Measurements from ENCODE around the gene SBF2.

Gene SBF2

DNA sequence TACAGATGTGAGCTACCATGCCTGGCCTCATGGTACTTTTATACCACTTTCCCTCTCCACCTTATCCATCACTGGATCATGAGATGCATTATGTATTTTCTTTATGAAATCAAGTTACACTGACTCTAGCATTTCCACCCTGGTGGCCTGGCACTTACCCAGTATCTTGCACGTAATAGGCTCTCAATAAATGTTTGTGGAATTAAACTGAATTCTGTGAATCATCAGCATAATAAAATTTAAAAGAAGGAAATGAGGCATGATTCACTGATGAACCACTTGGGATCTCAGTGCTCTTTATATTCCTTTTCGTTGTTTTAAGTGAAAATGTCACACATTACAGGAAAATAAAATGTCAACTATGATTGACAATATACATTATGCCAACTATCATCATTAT, 35.9 kb upstream of the SBF2 start:
- no peaks in the 10 kb centered on the region for H3K36me3 ChIP-seq (replicated peaks in 1 of 2; ENCODE audit: control insufficient read depth in 2 of 2, insufficient read depth in 2 of 2, low read length in 2 of 2)
- H2BK5ac ChIP-seq (ENCODE audit: low read length) = no peak overlapping the region
- no peaks in the 10 kb centered on the region for H3K79me1 ChIP-seq (ENCODE audit: low read depth, low read length)
- H4K91ac ChIP-seq (ENCODE audit: low read depth, low read length, poor library complexity) = no peak overlapping the region
- H3K9me3 ChIP-seq (replicated peaks in 1 of 2; ENCODE audit: control insufficient read depth in 2 of 2, insufficient read depth in 1 of 2, low read depth in 1 of 2, low read length in 2 of 2) = no peaks in the 10 kb centered on the region
- H3K18ac ChIP-seq (ENCODE audit: low read length) = no peak overlapping the region
- H3K4ac ChIP-seq (ENCODE audit: low read length) = no peak overlapping the region
- no peak overlapping the region for H3K23ac ChIP-seq (ENCODE audit: low read depth, low read length, poor library complexity)
- H3K14ac ChIP-seq (ENCODE audit: low read length) = no peak overlapping the region
- no peak overlapping the region for H3K27ac ChIP-seq (replicated peaks; ENCODE audit: low read length)
- H2AK5ac ChIP-seq (ENCODE audit: low read depth, low read length) = no peak overlapping the region
- no peak overlapping the region for H3K4me3 ChIP-seq (ENCODE audit: low read length in 2 of 2)
- no peak overlapping the region for H3K4me2 ChIP-seq (ENCODE audit: insufficient read depth, low read length, poor library complexity, severe bottlenecking)
- no peak overlapping the region for H2BK120ac ChIP-seq (ENCODE audit: low read depth, low read length)
- WGBS, 2 donors (ENCODE audit: extremely low coverage in 2 of 2, insufficient read length in 2 of 2, insufficient replicate concordance in 1 of 2) = no CpG with 5 or more reads among the region's 2 CpGs
- H4K8ac ChIP-seq (ENCODE audit: low read depth, low read length) = no peak overlapping the region
- H2BK15ac ChIP-seq (ENCODE audit: low read length) = no peak overlapping the region
- no peaks in the 10 kb centered on the region for H3K27me3 ChIP-seq (ENCODE audit: control insufficient read depth in 3 of 3, insufficient read depth in 3 of 3, low read depth in 1 of 3, low read length in 3 of 3)
- H3K4me1 ChIP-seq (ENCODE audit: control insufficient read depth in 2 of 2, insufficient read depth in 1 of 2, low read depth in 1 of 2, low read length in 2 of 2) = no peaks in the 10 kb centered on the region
- H2AFZ ChIP-seq (ENCODE audit: low read length) = no peak overlapping the region
- no peak overlapping the region for H2BK12ac ChIP-seq (ENCODE audit: low read length)
- H3K9ac ChIP-seq (ENCODE audit: low read depth, low read length, poor library complexity) = no peak overlapping the region
- no peak for DNase-seq (ENCODE audit: low spot score)

DNA sequence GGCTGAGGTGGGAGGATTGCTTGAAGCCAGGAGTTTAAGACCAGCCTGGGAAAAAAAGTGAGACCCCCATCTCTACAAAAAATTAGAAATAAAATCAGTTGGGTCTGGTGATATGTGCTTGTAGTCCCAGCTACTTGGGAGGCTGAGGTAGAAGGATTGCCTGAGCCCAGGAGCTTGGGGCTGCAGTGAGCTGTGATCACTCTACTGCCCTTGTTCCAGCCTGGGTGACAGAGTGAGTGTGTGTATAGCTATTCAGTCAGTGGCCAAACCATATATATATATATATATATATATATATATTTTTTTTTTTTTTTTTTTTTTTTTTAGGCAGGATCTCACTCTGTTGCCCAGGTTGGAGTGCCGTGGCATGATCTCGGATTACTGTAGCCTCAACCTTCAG, 35.3 kb upstream of the SBF2 start:
- no peak overlapping the region for H4K8ac ChIP-seq (ENCODE audit: low read depth, low read length)
- H3K14ac ChIP-seq (ENCODE audit: low read length) = no peak overlapping the region
- H3K18ac ChIP-seq (ENCODE audit: low read length) = no peak overlapping the region
- H3K4ac ChIP-seq (ENCODE audit: low read length) = no peak overlapping the region
- DNase-seq (ENCODE audit: low spot score) = no peak
- H2AFZ ChIP-seq (ENCODE audit: low read length) = no peak overlapping the region
- H3K4me2 ChIP-seq (ENCODE audit: insufficient read depth, low read length, poor library complexity, severe bottlenecking) = no peak overlapping the region
- H2AK5ac ChIP-seq (ENCODE audit: low read depth, low read length) = no peak overlapping the region
- no peak overlapping the region for H2BK12ac ChIP-seq (ENCODE audit: low read length)
- no peaks in the 10 kb centered on the region for H3K4me1 ChIP-seq (ENCODE audit: control insufficient read depth in 2 of 2, insufficient read depth in 1 of 2, low read depth in 1 of 2, low read length in 2 of 2)
- H3K9ac ChIP-seq (ENCODE audit: low read depth, low read length, poor library complexity) = no peak overlapping the region
- H3K23ac ChIP-seq (ENCODE audit: low read depth, low read length, poor library complexity) = no peak overlapping the region
- H2BK5ac ChIP-seq (ENCODE audit: low read length) = no peak overlapping the region
- no peak overlapping the region for H2BK120ac ChIP-seq (ENCODE audit: low read depth, low read length)
- no peak overlapping the region for H4K91ac ChIP-seq (ENCODE audit: low read depth, low read length, poor library complexity)
- H3K36me3 ChIP-seq (replicated peaks in 1 of 2; ENCODE audit: control insufficient read depth in 2 of 2, insufficient read depth in 2 of 2, low read length in 2 of 2) = no peaks in the 10 kb centered on the region
- no peak overlapping the region for H2BK15ac ChIP-seq (ENCODE audit: low read length)
- no peaks in the 10 kb centered on the region for H3K79me1 ChIP-seq (ENCODE audit: low read depth, low read length)
- no CpG with 5 or more reads among the region's 2 CpGs for WGBS, 2 donors (ENCODE audit: extremely low coverage in 2 of 2, insufficient read length in 2 of 2, insufficient replicate concordance in 1 of 2)
- H3K27ac ChIP-seq (replicated peaks; ENCODE audit: low read length) = no peak overlapping the region
- H3K4me3 ChIP-seq (ENCODE audit: low read length in 2 of 2) = no peak overlapping the region
- H3K9me3 ChIP-seq (replicated peaks in 1 of 2; ENCODE audit: control insufficient read depth in 2 of 2, insufficient read depth in 1 of 2, low read depth in 1 of 2, low read length in 2 of 2) = no peaks in the 10 kb centered on the region
- no peaks in the 10 kb centered on the region for H3K27me3 ChIP-seq (ENCODE audit: control insufficient read depth in 3 of 3, insufficient read depth in 3 of 3, low read depth in 1 of 3, low read length in 3 of 3)

- Histone ChIP-seq H2BK5ac (ENCODE audit: low read length) (no peak overlapping the region), H3K4me3 (ENCODE audit: low read length in 2 of 2) (no peak overlapping the region), H4K8ac (ENCODE audit: low read depth, low read length) (no peak overlapping the region), H2BK12ac (ENCODE audit: low read length) (no peak overlapping the region), H2BK120ac (ENCODE audit: low read depth, low read length) (no peak overlapping the region), H2BK15ac (ENCODE audit: low read length) (no peak overlapping the region), H3K9ac (ENCODE audit: low read depth, low read length, poor library complexity) (no peak overlapping the region), H3K9me3 (replicated peaks in 1 of 2; ENCODE audit: control insufficient read depth in 2 of 2, insufficient read depth in 1 of 2, low read depth in 1 of 2, low read length in 2 of 2) (no peaks in the 10 kb centered on the region), H4K91ac (ENCODE audit: low read depth, low read length, poor library complexity) (no peak overlapping the region), H3K27ac (replicated peaks; ENCODE audit: low read length) (no peak overlapping the region), H2AFZ (ENCODE audit: low read length) (no peak overlapping the region), H3K23ac (ENCODE audit: low read depth, low read length, poor library complexity) (no peak overlapping the region), H3K4me1 (ENCODE audit: control insufficient read depth in 2 of 2, insufficient read depth in 1 of 2, low read depth in 1 of 2, low read length in 2 of 2) (peaks cover 2 to 3% of the 10 kb centered on the region in 2 donors), H3K4ac (ENCODE audit: low read length) (no peak overlapping the region), H3K36me3 (replicated peaks in 1 of 2; ENCODE audit: control insufficient read depth in 2 of 2, insufficient read depth in 2 of 2, low read length in 2 of 2) (no peaks in the 10 kb centered on the region), H3K79me1 (ENCODE audit: low read depth, low read length) (no peaks in the 10 kb centered on the region), H3K14ac (ENCODE audit: low read length) (no peak overlapping the region), H3K18ac (ENCODE audit: low read length) (no peak overlapping the region), H3K4me2 (ENCODE audit: insufficient read depth, low read length, poor library complexity, severe bottlenecking) (no peak overlapping the region), H3K27me3 (ENCODE audit: control insufficient read depth in 3 of 3, insufficient read depth in 3 of 3, low read depth in 1 of 3, low read length in 3 of 3) (no peaks in the 10 kb centered on the region), H2AK5ac (ENCODE audit: low read depth, low read length) (no peak overlapping the region)
- DNase-seq (ENCODE audit: low spot score) = no peak
- no CpG with 5 or more reads among the region's 3 CpGs for WGBS, 2 donors (ENCODE audit: extremely low coverage in 2 of 2, insufficient read length in 2 of 2, insufficient replicate concordance in 1 of 2)
Measured at GRCh38 chr11:10328314-10329098, 34.5 kb upstream of the SBF2 start.

DNA sequence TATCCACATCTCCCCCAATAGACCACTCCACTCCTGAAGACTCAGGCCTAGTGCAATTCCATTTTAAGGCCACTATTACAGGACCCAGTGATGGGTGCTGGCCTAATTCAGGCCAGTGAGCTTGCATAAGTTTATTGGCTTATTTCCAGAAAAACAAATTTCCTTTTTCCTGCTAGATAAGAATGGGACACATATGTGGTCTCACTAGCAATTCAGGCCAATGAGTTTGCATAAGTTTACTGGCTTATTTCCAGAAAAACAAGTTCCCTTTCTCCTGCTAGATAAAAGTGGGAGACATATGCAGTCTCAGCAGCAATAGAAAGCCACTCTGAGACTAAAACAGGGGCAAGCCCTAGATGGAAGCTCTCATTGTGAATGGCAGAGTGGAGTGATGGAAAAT, 33.2 kb upstream of the SBF2 start:
- Histone ChIP-seq H2AFZ (ENCODE audit: low read length) (no peak overlapping the region), H3K9ac (ENCODE audit: low read depth, low read length, poor library complexity) (no peak overlapping the region), H4K8ac (ENCODE audit: low read depth, low read length) (no peak overlapping the region), H2BK5ac (ENCODE audit: low read length) (no peak overlapping the region), H3K27me3 (ENCODE audit: control insufficient read depth in 3 of 3, insufficient read depth in 3 of 3, low read depth in 1 of 3, low read length in 3 of 3) (no peaks in the 10 kb centered on the region), H3K4ac (ENCODE audit: low read length) (no peak overlapping the region), H3K9me3 (replicated peaks in 1 of 2; ENCODE audit: control insufficient read depth in 2 of 2, insufficient read depth in 1 of 2, low read depth in 1 of 2, low read length in 2 of 2) (no peaks in the 10 kb centered on the region), H3K79me1 (ENCODE audit: low read depth, low read length) (no peaks in the 10 kb centered on the region), H3K23ac (ENCODE audit: low read depth, low read length, poor library complexity) (no peak overlapping the region), H2AK5ac (ENCODE audit: low read depth, low read length) (no peak overlapping the region), H3K36me3 (replicated peaks in 1 of 2; ENCODE audit: control insufficient read depth in 2 of 2, insufficient read depth in 2 of 2, low read length in 2 of 2) (no peaks in the 10 kb centered on the region), H3K27ac (replicated peaks; ENCODE audit: low read length) (no peak overlapping the region), H3K4me2 (ENCODE audit: insufficient read depth, low read length, poor library complexity, severe bottlenecking) (no peak overlapping the region), H2BK12ac (ENCODE audit: low read length) (no peak overlapping the region), H3K4me3 (ENCODE audit: low read length in 2 of 2) (no peak overlapping the region), H3K18ac (ENCODE audit: low read length) (no peak overlapping the region), H2BK15ac (ENCODE audit: low read length) (no peak overlapping the region), H2BK120ac (ENCODE audit: low read depth, low read length) (no peak overlapping the region), H4K91ac (ENCODE audit: low read depth, low read length, poor library complexity) (no peak overlapping the region), H3K4me1 (ENCODE audit: control insufficient read depth in 2 of 2, insufficient read depth in 1 of 2, low read depth in 1 of 2, low read length in 2 of 2) (peaks cover 5 to 10% of the 10 kb centered on the region in 2 donors), H3K14ac (ENCODE audit: low read length) (no peak overlapping the region)
- DNase-seq (ENCODE audit: low spot score) = no peak
